Activated CD4-positive, alpha-beta T cell treated with anti-CD3 and anti-CD28 coated beads for 36 hours (primary cell): ENCODE results near the gene MAP7. TPM values are rescaled to one million over a fixed set of nuclear protein-coding genes. Genes with fewer than 3 reads are reported as not detected.
A peak's percentile ranks its signal among the peaks of the same experiment; 100 is the strongest.

Experiments used
- ATAC-seq: fragments of 200-7000 bp; cut with Tn5 transposase; one replicate; pipeline ENCODE4 v1.10.0; 2021; ENCODE audit warnings: mild to moderate bottlenecking, moderate library complexity
- CTCF ChIA-PET: fragments of 350-600 bp; sonication (Branson Sonifier 250); formaldehyde crosslinking; loops from one replicate; lab custom pipeline; 2021; ENCODE audit warnings: antibody characterized with exemption; lab: Charles Lee
- POLR2A ChIA-PET: fragments of 350-600 bp; sonication (Branson Sonifier 250); formaldehyde crosslinking; loops from one replicate; lab custom pipeline; 2021; ENCODE audit warnings: antibody characterized with exemption, inconsistent platforms; lab: Charles Lee
- DNase-seq: peaks from one replicate; pipeline ENCODE4 v3.0.0-alpha.2; 2020
- H3K27ac Mint-ChIP-seq: one replicate; pipeline ENCODE4 v1.8.0; 2021; ENCODE audit warnings: mixed read lengths
- H3K27me3 Mint-ChIP-seq: one replicate; pipeline ENCODE4 v1.8.0; 2021; ENCODE audit warnings: mixed read lengths
- H3K36me3 Mint-ChIP-seq: one replicate; pipeline ENCODE4 v1.8.0; 2021; ENCODE audit warnings: low read depth, mixed read lengths
- H3K4me1 Mint-ChIP-seq: one replicate; pipeline ENCODE4 v1.8.0; 2021; ENCODE audit warnings: mixed read lengths
- H3K4me3 Mint-ChIP-seq: one replicate; pipeline ENCODE4 v1.8.0; 2021; ENCODE audit warnings: mild to moderate bottlenecking, moderate library complexity, mixed read lengths
- H3K9me3 Mint-ChIP-seq: one replicate; pipeline ENCODE4 v1.8.0; 2021; ENCODE audit warnings: low read depth, mixed read lengths
- intact Hi-C, 2 experiments: fragments of 100-400 bp; cut with DNase I in 1 of 2; cut with micrococcal nuclease in 1 of 2; formaldehyde crosslinking; loops; one replicate each; pipeline versions ENCODE4 v1.14.2 to v1.15.1; 2022 to 2024; cut with DNase I, micrococcal nuclease
- total RNA-seq, 2 experiments: library from RNA; stranded (reverse); gene quantifications; one replicate each; pipeline ENCODE4 v1.2.3, GENCODE V29; 2021

The MAP7 gene
- total RNA-seq, 2 experiments from 2014 or later: 2.1 to 3.1 TPM

GRCh38 chr6:136421537-136422158, 128.6 kb downstream of the MAP7 start:
- no peaks in the 10 kb centered on the region for H3K4me1 Mint-ChIP-seq
- no peak overlapping the region for H3K27ac Mint-ChIP-seq
- H3K27me3 Mint-ChIP-seq: no peaks in the 10 kb centered on the region
- no peaks in the 10 kb centered on the region for H3K9me3 Mint-ChIP-seq
- DNase-seq (no peak), ATAC-seq (no peak)
- intact Hi-C loops: no loop called here
- POLR2A ChIA-PET: no interaction called here
- CTCF ChIA-PET: no interaction called here
- H3K4me3 Mint-ChIP-seq: no peak overlapping the region
- H3K36me3 Mint-ChIP-seq: no peaks in the 10 kb centered on the region

GRCh38 chr6:136420853-136421252, 129.4 kb downstream of the MAP7 start:
- Mint-ChIP-seq H3K36me3 (no peaks in the 10 kb centered on the region), H3K27me3 (no peaks in the 10 kb centered on the region), H3K4me1 (no peaks in the 10 kb centered on the region), H3K27ac (no peak overlapping the region), H3K9me3 (no peaks in the 10 kb centered on the region), H3K4me3 (no peak overlapping the region)
- POLR2A ChIA-PET: no interaction called here
- DNase-seq: no peak
- no peak for ATAC-seq
- CTCF ChIA-PET: no interaction called here
- intact Hi-C loops: no loop called here

- ChIA-PET POLR2A (no interaction called here), CTCF (no interaction called here)
- no peaks in the 10 kb centered on the region for H3K4me1 Mint-ChIP-seq
- H3K27ac Mint-ChIP-seq: no peak overlapping the region
- no peak for DNase-seq
- H3K27me3 Mint-ChIP-seq: no peaks in the 10 kb centered on the region
- H3K36me3 Mint-ChIP-seq: no peaks in the 10 kb centered on the region
- intact Hi-C loops: no loop called here
- no peaks in the 10 kb centered on the region for H3K9me3 Mint-ChIP-seq
- no peak overlapping the region for H3K4me3 Mint-ChIP-seq
- no peak for ATAC-seq
These were observed 134.7 kb downstream of the MAP7 start for GRCh38 chr6:136415351-136416007.

- H3K27ac Mint-ChIP-seq: no peak overlapping the region
- ATAC-seq (no peak), DNase-seq (no peak)
- peaks cover 8% of the 10 kb centered on the region for H3K4me1 Mint-ChIP-seq
- H3K9me3 Mint-ChIP-seq: no peaks in the 10 kb centered on the region
- no peaks in the 10 kb centered on the region for H3K36me3 Mint-ChIP-seq
- H3K27me3 Mint-ChIP-seq: no peaks in the 10 kb centered on the region
- ChIA-PET CTCF (no interaction called here), POLR2A (interaction anchor here (0.7 kb wide), 1 partner anchor 75 kb away, joined by 3 read pairs; no protein-coding TSS in a partner anchor)
- no peak overlapping the region for H3K4me3 Mint-ChIP-seq
- intact Hi-C loops: no loop called here
These were observed 137.8 kb downstream of the MAP7 start for GRCh38 chr6:136412410-136412809.

GRCh38 chr6:136411453-136412354, 138.5 kb downstream of the MAP7 start:
- ATAC-seq: no peak
- ChIA-PET POLR2A (no interaction called here), CTCF (no interaction called here)
- Mint-ChIP-seq H3K4me1 (peaks cover 8% of the 10 kb centered on the region), H3K9me3 (no peaks in the 10 kb centered on the region), H3K36me3 (no peaks in the 10 kb centered on the region), H3K27me3 (no peaks in the 10 kb centered on the region), H3K27ac (no peak overlapping the region), H3K4me3 (no peak overlapping the region)
- intact Hi-C loops: no loop called here
- DNase-seq: no peak

GRCh38 chr6:136411025-136411325, 139.2 kb downstream of the MAP7 start:
- ATAC-seq: no peak
- no peaks in the 10 kb centered on the region for H3K36me3 Mint-ChIP-seq
- H3K27ac Mint-ChIP-seq: no peak overlapping the region
- H3K9me3 Mint-ChIP-seq: no peaks in the 10 kb centered on the region
- POLR2A ChIA-PET: no interaction called here
- H3K4me1 Mint-ChIP-seq: peaks cover 8% of the 10 kb centered on the region
- H3K4me3 Mint-ChIP-seq: no peak overlapping the region
- no peak for DNase-seq
- CTCF ChIA-PET: no interaction called here
- no peaks in the 10 kb centered on the region for H3K27me3 Mint-ChIP-seq
- intact Hi-C loops: no loop called here

GRCh38 chr6:136410201-136411024, 139.8 kb downstream of the MAP7 start:
- intact Hi-C loops: no loop called here
- ATAC-seq (peak; percentile 19), DNase-seq (no peak)
- Mint-ChIP-seq H3K4me3 (no peak overlapping the region), H3K9me3 (no peaks in the 10 kb centered on the region), H3K36me3 (no peaks in the 10 kb centered on the region), H3K27me3 (no peaks in the 10 kb centered on the region), H3K27ac (no peak overlapping the region), H3K4me1 (peaks cover 8% of the 10 kb centered on the region)
- ChIA-PET POLR2A (no interaction called here), CTCF (no interaction called here)

GRCh38 chr6:136409597-136409996, 140.6 kb downstream of the MAP7 start:
- Mint-ChIP-seq H3K36me3 (no peaks in the 10 kb centered on the region), H3K27ac (no peak overlapping the region), H3K4me3 (no peak overlapping the region), H3K27me3 (no peaks in the 10 kb centered on the region), H3K9me3 (no peaks in the 10 kb centered on the region), H3K4me1 (peaks cover 8% of the 10 kb centered on the region)
- intact Hi-C loops: no loop called here
- ATAC-seq (no peak), DNase-seq (no peak)
- CTCF ChIA-PET: interaction anchor here (0.7 kb wide), 1 partner anchor 412 kb away, joined by 3 read pairs; no protein-coding TSS in a partner anchor
- POLR2A ChIA-PET: no interaction called here

GRCh38 chr6:136408204-136408603, 142.0 kb downstream of the MAP7 start:
- no peaks in the 10 kb centered on the region for H3K27me3 Mint-ChIP-seq

GRCh38 chr6:136405420-136406029, 144.7 kb downstream of the MAP7 start:
- ChIA-PET CTCF (interaction anchor here (0.6 to 0.8 kb wide), 2 partner anchors 11 to 24 kb away, joined by 3 to 6 read pairs; no protein-coding TSS in a partner anchor), POLR2A (no interaction called here)
- H3K4me1 Mint-ChIP-seq: peaks cover 8% of the 10 kb centered on the region
- no peaks in the 10 kb centered on the region for H3K36me3 Mint-ChIP-seq
- ATAC-seq (no peak), DNase-seq (no peak)
- H3K4me3 Mint-ChIP-seq: no peak overlapping the region
- intact Hi-C loops: no loop called here
- no peak overlapping the region for H3K27ac Mint-ChIP-seq
- H3K9me3 Mint-ChIP-seq: no peaks in the 10 kb centered on the region
- H3K27me3 Mint-ChIP-seq: no peaks in the 10 kb centered on the region

More at GRCh38 chr6:136408204-136408603, 142.0 kb downstream of the MAP7 start:
- H3K27ac Mint-ChIP-seq: no peak overlapping the region
- ATAC-seq: no peak
- H3K4me3 Mint-ChIP-seq: no peak overlapping the region
- DNase-seq: no peak
- ChIA-PET CTCF (interaction anchor here (1.1 kb wide), 1 partner anchor 32 kb away, joined by 3 read pairs; no protein-coding TSS in a partner anchor), POLR2A (no interaction called here)
- intact Hi-C loops: no loop called here
- H3K36me3 Mint-ChIP-seq: no peaks in the 10 kb centered on the region
- H3K9me3 Mint-ChIP-seq: no peaks in the 10 kb centered on the region
- H3K4me1 Mint-ChIP-seq: peaks cover 8% of the 10 kb centered on the region
